SJSA1 (cell line): Measurements from ENCODE around the gene WDTC1. TPM values are rescaled to one million over a fixed set of nuclear protein-coding genes. Genes with fewer than 3 reads are reported as not detected.
"Not testable (repeated sequence)": the region's sequence is repeated elsewhere in the genome, so short reads cannot be mapped to it uniquely, and the experiment has no call there.

Source experiments
- DNase-seq, 2 experiments: peaks; one replicate each; pipeline ENCODE4 v3.0.0-alpha.2; 2015 to 2020; ENCODE audit warnings: low spot score in 2 of 2, low read depth in 1 of 2
- H3K27ac ChIP-seq: fragments of 250-450 bp; sonication (Bioruptor Pico); 2 replicates; pipeline ENCODE4 v1.5.1; 2020; ENCODE audit warnings: mild to moderate bottlenecking, moderate library complexity
- H3K27me3 ChIP-seq: fragments of 250-450 bp; sonication (Bioruptor Pico); replicated peaks from 2 replicates; pipeline ENCODE4 v1.5.1; 2020; ENCODE audit warnings: mild to moderate bottlenecking, moderate library complexity
- H3K36me3 ChIP-seq: fragments of 250-450 bp; sonication (Bioruptor Pico); 2 replicates; pipeline ENCODE4 v1.5.1; 2020; ENCODE audit warnings: mild to moderate bottlenecking
- H3K4me1 ChIP-seq: fragments of 250-450 bp; sonication (Bioruptor Pico); replicated peaks from 2 replicates; pipeline ENCODE4 v1.6.1; 2021; ENCODE audit warnings: mild to moderate bottlenecking
- H3K4me3 ChIP-seq: fragments of 250-450 bp; sonication (Bioruptor Pico); 2 replicates; pipeline ENCODE4 v1.5.1; 2020; ENCODE audit warnings: mild to moderate bottlenecking
- H3K9me3 ChIP-seq: fragments of 250-450 bp; sonication (Bioruptor Pico); replicated peaks from 2 replicates; pipeline ENCODE4 v1.5.1; 2020; ENCODE audit warnings: mild to moderate bottlenecking
- total RNA-seq: library from RNA; depleted of rRNA; stranded (reverse); fragments of >200 nt; shearing (Covaris generic); gene quantifications from 2 replicates; pipeline ENCODE4 v1.2.3, GENCODE V29; 2014

WDTC1 gene
- total RNA-seq, 1 experiment from 2014 or later = 11.9 TPM

- no peak overlapping the region for H3K4me3 ChIP-seq
- no peaks in the 10 kb centered on the region for H3K36me3 ChIP-seq
- H3K4me1 ChIP-seq = no peaks in the 10 kb centered on the region
- no peaks in the 10 kb centered on the region for H3K9me3 ChIP-seq
- DNase-seq = no peak
- no peak overlapping the region for H3K27ac ChIP-seq
- H3K27me3 ChIP-seq = no peaks in the 10 kb centered on the region
Observed at GRCh38 chr1:27225621-27226020, 8.8 kb upstream of the WDTC1 start.

GRCh38 chr1:27227765-27228164 lies 6.7 kb upstream of the WDTC1 start:
- Histone ChIP-seq H3K4me1 (no peaks in the 10 kb centered on the region), H3K27ac (no peak overlapping the region), H3K4me3 (no peak overlapping the region), H3K36me3 (no peaks in the 10 kb centered on the region), H3K27me3 (no peaks in the 10 kb centered on the region), H3K9me3 (no peaks in the 10 kb centered on the region)
- no peak for DNase-seq

- Histone ChIP-seq H3K27me3 (no peaks in the 10 kb centered on the region), H3K27ac (no peak overlapping the region), H3K9me3 (no peaks in the 10 kb centered on the region), H3K36me3 (no peaks in the 10 kb centered on the region), H3K4me1 (peaks cover 12% of the 10 kb centered on the region), H3K4me3 (peak overlapping the region; percentile 46)
- DNase-seq = no peak
Observed at GRCh38 chr1:27233667-27234048, 774 bp upstream of the WDTC1 start.

- H3K27me3 ChIP-seq = no peaks in the 10 kb centered on the region
- H3K36me3 ChIP-seq = no peaks in the 10 kb centered on the region
- H3K4me1 ChIP-seq = peaks cover 12% of the 10 kb centered on the region
- H3K9me3 ChIP-seq = no peaks in the 10 kb centered on the region
- peak overlapping the region; percentile 46; the same call in 1 of the 2 replicates for H3K4me3 ChIP-seq
- no peak overlapping the region for H3K27ac ChIP-seq
- no peak for DNase-seq
Observed at GRCh38 chr1:27235827-27236226, 1.4 kb downstream of the WDTC1 start.

GRCh38 chr1:27237112-27237511 lies 2.7 kb downstream of the WDTC1 start:
- no peak overlapping the region for H3K4me3 ChIP-seq
- no peaks in the 10 kb centered on the region for H3K27me3 ChIP-seq
- H3K9me3 ChIP-seq = no peaks in the 10 kb centered on the region
- H3K36me3 ChIP-seq = no peaks in the 10 kb centered on the region
- H3K4me1 ChIP-seq = peaks cover 12% of the 10 kb centered on the region
- no peak for DNase-seq
- no peak overlapping the region for H3K27ac ChIP-seq

GRCh38 chr1:27238032-27238431 lies 3.6 kb downstream of the WDTC1 start:
- no peak overlapping the region for H3K27ac ChIP-seq
- no peaks in the 10 kb centered on the region for H3K9me3 ChIP-seq
- DNase-seq = no peak
- H3K27me3 ChIP-seq = no peaks in the 10 kb centered on the region
- peaks cover 12% of the 10 kb centered on the region for H3K4me1 ChIP-seq
- no peaks in the 10 kb centered on the region for H3K36me3 ChIP-seq
- no peak overlapping the region for H3K4me3 ChIP-seq

- H3K9me3 ChIP-seq = no peaks in the 10 kb centered on the region
- no peak overlapping the region for H3K4me3 ChIP-seq
- no peaks in the 10 kb centered on the region for H3K4me1 ChIP-seq
- no peak for DNase-seq
- H3K27me3 ChIP-seq = no peaks in the 10 kb centered on the region
- no peaks in the 10 kb centered on the region for H3K36me3 ChIP-seq
- H3K27ac ChIP-seq = no peak overlapping the region
Observed at GRCh38 chr1:27241677-27242076, 7.2 kb downstream of the WDTC1 start.

GRCh38 chr1:27243665-27244064 lies 9.2 kb downstream of the WDTC1 start:
- H3K36me3 ChIP-seq = not testable (repeated sequence)

GRCh38 chr1:27246194-27246593 lies 11.8 kb downstream of the WDTC1 start:
- no peak for DNase-seq
- Histone ChIP-seq H3K4me1 (no peaks in the 10 kb centered on the region), H3K27me3 (no peaks in the 10 kb centered on the region), H3K36me3 (no peaks in the 10 kb centered on the region), H3K4me3 (no peak overlapping the region), H3K27ac (no peak overlapping the region), H3K9me3 (no peaks in the 10 kb centered on the region)

More at GRCh38 chr1:27243665-27244064, 9.2 kb downstream of the WDTC1 start:
- not testable (repeated sequence) for DNase-seq, H3K27ac ChIP-seq, H3K4me1 ChIP-seq, H3K9me3 ChIP-seq, H3K27me3 ChIP-seq, H3K4me3 ChIP-seq

- Histone ChIP-seq H3K27me3 (no peaks in the 10 kb centered on the region), H3K4me1 (no peaks in the 10 kb centered on the region)
Observed at GRCh38 chr1:27253596-27253995, 19.2 kb downstream of the WDTC1 start.

GRCh38 chr1:27255136-27255535 lies 20.7 kb downstream of the WDTC1 start:
- Histone ChIP-seq H3K4me3 (no peak overlapping the region), H3K9me3 (no peaks in the 10 kb centered on the region), H3K27me3 (no peaks in the 10 kb centered on the region), H3K36me3 (no peaks in the 10 kb centered on the region), H3K27ac (no peak overlapping the region), H3K4me1 (no peaks in the 10 kb centered on the region)
- DNase-seq = no peak

More at GRCh38 chr1:27253596-27253995, 19.2 kb downstream of the WDTC1 start:
- DNase-seq = no peak
- Histone ChIP-seq H3K27ac (no peak overlapping the region), H3K9me3 (no peaks in the 10 kb centered on the region), H3K36me3 (no peaks in the 10 kb centered on the region), H3K4me3 (no peak overlapping the region)

- no peak for DNase-seq
- Histone ChIP-seq H3K27ac (no peak overlapping the region), H3K36me3 (no peaks in the 10 kb centered on the region), H3K4me3 (no peak overlapping the region), H3K27me3 (no peaks in the 10 kb centered on the region), H3K9me3 (no peaks in the 10 kb centered on the region), H3K4me1 (no peaks in the 10 kb centered on the region)
Observed at GRCh38 chr1:27257155-27257554, 22.7 kb downstream of the WDTC1 start.

- H3K4me3 ChIP-seq = no peak overlapping the region
- H3K36me3 ChIP-seq = no peaks in the 10 kb centered on the region
- H3K9me3 ChIP-seq = no peaks in the 10 kb centered on the region
- no peak for DNase-seq
- H3K27ac ChIP-seq = no peak overlapping the region
- no peaks in the 10 kb centered on the region for H3K27me3 ChIP-seq
- H3K4me1 ChIP-seq = no peaks in the 10 kb centered on the region
Observed at GRCh38 chr1:27258598-27258997, 24.2 kb downstream of the WDTC1 start.

- Histone ChIP-seq H3K4me3 (no peak overlapping the region), H3K27ac (no peak overlapping the region), H3K9me3 (no peaks in the 10 kb centered on the region), H3K36me3 (no peaks in the 10 kb centered on the region), H3K27me3 (no peaks in the 10 kb centered on the region), H3K4me1 (no peaks in the 10 kb centered on the region)
- no peak for DNase-seq
Observed at GRCh38 chr1:27267153-27267552, 32.7 kb downstream of the WDTC1 start.

- DNase-seq = no peak
- Histone ChIP-seq H3K4me1 (no peaks in the 10 kb centered on the region), H3K27ac (no peak overlapping the region), H3K36me3 (no peaks in the 10 kb centered on the region), H3K4me3 (no peak overlapping the region), H3K27me3 (no peaks in the 10 kb centered on the region), H3K9me3 (no peaks in the 10 kb centered on the region)
Observed at GRCh38 chr1:27269276-27269675, 34.8 kb downstream of the WDTC1 start.
